ENCODE results near the gene DUSP21.
"Not testable (repeated sequence)": the region's sequence is repeated elsewhere in the genome, so short reads cannot be mapped to it uniquely, and the experiment has no call there.

DUSP21 gene

GRCh38 chrX:44876767-44877166 lies 32.9 kb downstream of the DUSP21 start:
- no peak for DNase-seq (ENCODE audit: low read depth)
- TF ChIP-seq, protein P1, sequence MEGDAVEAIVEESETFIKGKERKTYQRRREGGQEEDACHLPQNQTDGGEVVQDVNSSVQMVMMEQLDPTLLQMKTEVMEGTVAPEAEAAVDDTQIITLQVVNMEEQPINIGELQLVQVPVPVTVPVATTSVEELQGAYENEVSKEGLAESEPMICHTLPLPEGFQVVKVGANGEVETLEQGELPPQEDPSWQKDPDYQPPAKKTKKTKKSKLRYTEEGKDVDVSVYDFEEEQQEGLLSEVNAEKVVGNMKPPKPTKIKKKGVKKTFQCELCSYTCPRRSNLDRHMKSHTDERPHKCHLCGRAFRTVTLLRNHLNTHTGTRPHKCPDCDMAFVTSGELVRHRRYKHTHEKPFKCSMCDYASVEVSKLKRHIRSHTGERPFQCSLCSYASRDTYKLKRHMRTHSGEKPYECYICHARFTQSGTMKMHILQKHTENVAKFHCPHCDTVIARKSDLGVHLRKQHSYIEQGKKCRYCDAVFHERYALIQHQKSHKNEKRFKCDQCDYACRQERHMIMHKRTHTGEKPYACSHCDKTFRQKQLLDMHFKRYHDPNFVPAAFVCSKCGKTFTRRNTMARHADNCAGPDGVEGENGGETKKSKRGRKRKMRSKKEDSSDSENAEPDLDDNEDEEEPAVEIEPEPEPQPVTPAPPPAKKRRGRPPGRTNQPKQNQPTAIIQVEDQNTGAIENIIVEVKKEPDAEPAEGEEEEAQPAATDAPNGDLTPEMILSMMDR (conservative IDR thresholded peaks at IDR 0.05; ENCODE audit: control insufficient read depth, insufficient read depth, low read depth, low read length), result no peak
- H3K4me3 ChIP-seq (ENCODE audit: control insufficient read depth, low read depth, low read length), result no peak overlapping the region

DNA sequence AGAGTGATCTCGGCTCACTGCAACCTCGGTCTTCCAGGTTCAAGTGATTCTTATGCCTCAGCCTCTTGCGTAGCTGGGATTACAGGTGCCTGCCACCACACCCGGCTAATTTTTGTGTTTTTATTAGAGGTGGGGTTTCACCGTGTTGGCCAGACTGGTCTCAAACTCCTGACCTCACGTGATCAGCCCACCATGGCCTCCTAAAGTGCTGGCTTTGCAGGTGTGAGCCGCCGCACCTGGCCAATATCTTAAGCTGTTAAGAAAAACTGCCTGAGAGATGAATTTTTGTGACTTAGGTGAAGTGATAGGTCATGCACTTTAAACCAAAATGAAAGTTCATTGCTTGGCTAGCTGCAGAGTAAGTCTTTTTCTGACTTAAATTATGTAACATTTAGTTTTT lies 35.0 kb downstream of the DUSP21 start:
- TF ChIP-seq, protein P1 (conservative IDR thresholded peaks at IDR 0.05; ENCODE audit: control insufficient read depth, insufficient read depth, low read depth, low read length), result no peak
- DNase-seq (ENCODE audit: low read depth), result no peak
- no peak overlapping the region for H3K4me3 ChIP-seq (ENCODE audit: control insufficient read depth, low read depth, low read length)

DNA sequence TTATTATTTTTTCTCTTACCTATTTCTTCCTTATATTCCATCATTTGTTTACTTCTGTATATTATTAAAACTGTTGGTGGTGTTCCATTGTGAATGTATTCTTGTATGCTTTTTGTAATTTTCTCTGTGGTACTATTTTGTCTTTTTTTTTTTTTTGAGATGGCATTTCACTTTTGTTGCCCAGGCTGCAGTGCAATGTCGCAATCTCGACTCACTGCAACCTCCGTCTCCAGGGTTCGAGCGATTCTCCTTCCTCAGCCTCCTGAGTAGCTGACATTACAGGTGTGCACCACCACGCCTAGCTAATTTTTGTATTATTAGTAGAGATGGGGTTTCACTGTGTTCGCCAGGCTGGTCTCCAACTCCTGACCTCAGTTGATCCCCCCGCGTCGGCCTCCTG lies 37.7 kb downstream of the DUSP21 start:
- TF ChIP-seq, protein P1 (conservative IDR thresholded peaks at IDR 0.05; ENCODE audit: control insufficient read depth, insufficient read depth, low read depth, low read length), result no peak
- no peak overlapping the region for H3K4me3 ChIP-seq (ENCODE audit: control insufficient read depth, low read depth, low read length)
- no peak for DNase-seq (ENCODE audit: low read depth)

DNA sequence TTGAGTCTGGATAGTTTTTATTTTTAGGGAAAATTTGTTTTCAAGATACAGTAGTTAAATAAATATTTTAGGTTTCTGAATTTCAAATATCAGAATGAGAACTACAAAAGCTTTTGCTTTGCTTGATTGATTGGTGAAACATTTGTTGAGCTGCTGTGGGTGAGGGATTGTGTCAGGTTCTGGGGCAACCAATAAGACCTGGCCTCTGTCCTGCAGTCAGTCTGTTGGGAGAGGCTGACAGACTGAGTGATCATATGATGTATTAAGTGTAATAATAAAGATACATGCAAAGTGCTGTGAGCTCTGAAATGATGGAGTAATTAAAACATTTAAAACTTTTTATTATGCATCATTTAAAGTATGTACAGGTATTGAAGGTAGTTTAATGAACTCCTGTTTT lies 38.8 kb downstream of the DUSP21 start:
- DNase-seq (ENCODE audit: low read depth), result no peak
- H3K4me3 ChIP-seq (ENCODE audit: control insufficient read depth, low read depth, low read length), result no peak overlapping the region
- TF ChIP-seq, protein P1 (conservative IDR thresholded peaks at IDR 0.05; ENCODE audit: control insufficient read depth, insufficient read depth, low read depth, low read length), result no peak

DNA sequence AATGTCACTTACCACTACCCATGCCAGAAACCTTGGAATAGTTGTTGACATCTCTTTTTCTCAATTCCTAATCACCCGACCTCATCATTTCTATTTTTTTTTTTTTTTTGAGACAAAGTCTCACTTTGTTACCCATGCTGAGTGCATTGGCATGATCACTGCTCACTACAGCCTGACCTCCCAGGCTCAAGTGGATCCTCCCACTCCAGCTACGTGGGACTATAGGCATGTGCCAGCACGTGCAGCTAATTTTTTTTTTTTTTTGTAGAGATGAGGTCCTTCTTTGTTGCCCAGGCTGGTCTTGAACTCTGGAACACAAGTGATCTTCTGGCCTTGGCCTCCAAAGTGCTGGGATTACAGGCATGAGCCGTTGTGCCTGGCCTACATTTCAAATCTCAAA lies 41.1 kb downstream of the DUSP21 start:
- no peak for DNase-seq (ENCODE audit: low read depth)
- TF ChIP-seq, protein P1 (conservative IDR thresholded peaks at IDR 0.05; ENCODE audit: control insufficient read depth, insufficient read depth, low read depth, low read length), result no peak
- H3K4me3 ChIP-seq (ENCODE audit: control insufficient read depth, low read depth, low read length), result no peak overlapping the region

- DNase-seq (ENCODE audit: low read depth), result no peak
- H3K4me3 ChIP-seq (ENCODE audit: control insufficient read depth, low read depth, low read length), result no peak overlapping the region
- TF ChIP-seq, protein P1 (conservative IDR thresholded peaks at IDR 0.05; ENCODE audit: control insufficient read depth, insufficient read depth, low read depth, low read length), result no peak
These were observed 46.0 kb downstream of the DUSP21 start for GRCh38 chrX:44889824-44890223.

GRCh38 chrX:44890247-44890646 lies 46.4 kb downstream of the DUSP21 start:
- DNase-seq (ENCODE audit: low read depth), result no peak
- H3K4me3 ChIP-seq (ENCODE audit: control insufficient read depth, low read depth, low read length), result no peak overlapping the region
- TF ChIP-seq, protein P1 (conservative IDR thresholded peaks at IDR 0.05; ENCODE audit: control insufficient read depth, insufficient read depth, low read depth, low read length), result no peak

DNA sequence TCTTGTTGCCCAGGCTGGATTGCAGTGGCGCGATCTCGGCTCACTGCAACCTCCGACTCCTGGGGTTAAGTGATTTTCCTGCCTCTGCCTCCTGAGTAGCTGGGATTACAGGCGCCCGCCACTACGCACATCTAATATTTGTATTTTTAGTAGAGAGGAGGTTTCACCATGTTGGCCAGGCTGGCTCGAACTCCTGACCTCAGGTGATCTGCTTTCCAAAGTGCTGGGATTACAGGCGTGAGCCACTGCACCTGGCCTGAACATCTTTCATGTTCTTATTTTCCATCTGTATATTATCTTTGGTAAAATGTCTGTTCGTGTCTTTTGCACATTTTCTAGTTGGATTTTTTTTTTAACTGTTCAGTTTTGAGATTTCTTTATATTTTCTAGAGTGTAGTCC lies 46.9 kb downstream of the DUSP21 start:
- not testable (repeated sequence) for H3K4me3 ChIP-seq (ENCODE audit: control insufficient read depth, low read depth, low read length); DNase-seq (ENCODE audit: low read depth)
